Activated T-cell treated with anti-CD3 and anti-CD28 coated beads, Interleukin-2, amount 50 U/mL, for 1 hour (primary cell): Measurements from ENCODE around the gene STPG2.
"Not testable (repeated sequence)": the region's sequence is repeated elsewhere in the genome, so short reads cannot be mapped to it uniquely, and the experiment has no call there.

Experiments used
- DNase-seq: peaks from one replicate; pipeline ENCODE4 v3.0.0-alpha.2; 2020

Gene STPG2

DNA sequence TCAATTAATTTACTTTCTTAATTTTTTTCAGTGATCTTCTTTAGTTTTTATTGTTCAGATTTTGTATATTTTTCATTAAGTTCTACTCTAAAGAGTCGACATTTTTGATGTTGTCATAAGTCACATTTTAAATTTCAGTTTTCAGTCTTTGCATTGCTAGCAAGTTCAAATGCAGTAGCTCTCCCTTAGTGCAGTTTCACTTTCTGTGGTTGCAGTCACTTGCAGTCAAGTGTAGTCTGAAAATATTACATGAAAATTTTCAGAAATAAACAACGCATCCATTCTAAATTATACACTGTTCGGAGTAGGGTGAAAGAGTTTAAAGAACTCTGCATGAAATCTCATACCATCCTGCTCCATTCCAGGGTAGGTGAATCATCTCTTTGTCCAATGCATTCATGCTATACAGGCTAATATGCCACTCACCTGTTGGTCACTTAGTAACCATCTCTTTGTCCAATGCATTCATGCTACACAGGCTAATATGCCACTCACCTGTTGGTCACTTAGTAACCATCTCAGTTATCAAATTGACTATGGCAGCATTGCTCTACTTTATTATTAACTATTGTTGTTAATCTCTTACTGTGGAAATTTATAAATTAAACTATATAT is 356.9 kb downstream of the STPG2 start:
- no peak for DNase-seq

DNA sequence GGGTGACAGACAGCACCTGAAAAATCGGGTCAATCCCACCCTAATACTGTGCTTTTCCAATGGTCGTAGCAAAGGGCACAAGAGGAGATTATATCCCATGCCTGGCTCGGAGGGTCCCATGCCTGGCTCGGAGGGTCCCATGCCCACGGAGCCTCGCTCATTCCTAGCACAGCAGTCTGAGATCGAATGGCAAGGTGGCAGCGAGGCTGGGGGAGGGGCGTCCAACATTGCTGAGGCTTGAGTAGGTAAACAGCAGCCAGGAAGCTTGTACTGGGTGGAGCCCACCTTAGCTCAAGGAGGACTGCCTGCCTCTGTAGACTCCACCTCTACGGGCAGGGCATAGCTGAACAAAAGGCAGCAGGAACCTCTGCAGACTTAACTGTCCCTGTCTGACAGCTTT is 365.1 kb downstream of the STPG2 start:
- DNase-seq = no peak

DNA sequence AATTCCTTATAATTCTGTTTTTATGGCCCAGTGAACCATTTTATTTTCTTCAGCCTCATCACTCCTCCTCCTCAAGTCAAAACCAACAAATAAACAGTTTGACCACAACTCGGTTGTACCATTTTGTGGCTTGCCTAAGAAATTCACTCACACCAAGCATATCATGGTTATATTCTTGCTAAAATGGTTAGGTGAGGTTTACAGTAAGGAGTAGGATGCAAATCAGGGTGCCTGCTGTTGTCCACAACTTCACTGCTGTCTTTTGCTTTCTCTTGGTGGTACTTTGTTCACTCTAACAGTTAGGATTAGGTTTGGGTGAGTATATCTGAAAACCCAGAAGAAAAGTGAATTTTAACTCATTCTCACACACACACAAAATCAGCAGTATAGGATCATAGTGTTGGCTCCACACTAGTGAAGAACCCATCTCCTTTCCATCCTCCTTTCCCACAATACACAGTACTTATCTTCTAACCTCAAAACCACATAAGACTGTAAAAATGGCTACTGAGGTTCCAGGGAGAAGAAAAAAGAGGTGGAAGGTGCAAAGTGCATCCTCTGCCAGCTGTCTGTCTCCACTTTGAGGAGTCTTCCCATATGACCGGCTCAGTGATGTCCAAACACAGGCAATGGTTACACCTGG is 368.8 kb downstream of the STPG2 start:
- DNase-seq = no peak

DNA sequence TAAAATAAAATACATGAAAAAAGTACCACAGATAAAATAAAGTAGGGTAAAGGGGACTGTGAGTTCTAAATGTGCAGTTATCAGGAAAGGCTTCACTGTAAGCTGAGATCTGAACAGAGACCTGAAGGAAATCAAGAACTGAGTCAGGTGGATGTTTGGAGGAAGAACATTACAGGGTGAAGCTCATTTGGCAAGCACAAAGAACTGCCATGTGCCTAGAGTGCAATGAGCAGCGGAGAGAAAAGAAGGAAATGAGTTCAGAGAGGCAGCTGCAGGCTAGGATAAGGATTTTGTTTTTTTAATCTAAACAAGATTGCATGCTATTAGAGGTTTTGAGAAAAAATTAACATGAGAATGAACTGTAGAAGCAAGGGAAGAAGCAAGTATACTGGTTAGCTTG is 373.1 kb downstream of the STPG2 start:
- no peak for DNase-seq

DNA sequence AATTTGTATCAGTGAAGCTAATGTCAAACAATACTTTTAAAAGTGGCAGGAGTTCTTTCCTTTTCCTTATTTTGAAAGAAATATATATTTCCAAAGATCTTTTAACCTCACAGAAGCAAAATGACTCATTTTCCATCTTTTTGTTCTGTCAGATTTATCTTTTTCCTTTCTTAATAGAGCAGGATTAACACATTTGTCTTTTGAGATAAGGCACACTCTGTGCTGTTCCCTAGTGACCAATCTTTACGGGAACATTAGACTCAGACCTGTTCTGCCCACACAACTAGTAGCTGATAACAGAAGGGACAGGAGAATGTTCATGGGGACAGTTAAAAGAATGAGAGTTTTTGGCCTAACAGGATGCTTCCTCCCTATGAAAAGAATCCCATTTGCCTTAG is 381.2 kb downstream of the STPG2 start:
- no peak for DNase-seq

DNA sequence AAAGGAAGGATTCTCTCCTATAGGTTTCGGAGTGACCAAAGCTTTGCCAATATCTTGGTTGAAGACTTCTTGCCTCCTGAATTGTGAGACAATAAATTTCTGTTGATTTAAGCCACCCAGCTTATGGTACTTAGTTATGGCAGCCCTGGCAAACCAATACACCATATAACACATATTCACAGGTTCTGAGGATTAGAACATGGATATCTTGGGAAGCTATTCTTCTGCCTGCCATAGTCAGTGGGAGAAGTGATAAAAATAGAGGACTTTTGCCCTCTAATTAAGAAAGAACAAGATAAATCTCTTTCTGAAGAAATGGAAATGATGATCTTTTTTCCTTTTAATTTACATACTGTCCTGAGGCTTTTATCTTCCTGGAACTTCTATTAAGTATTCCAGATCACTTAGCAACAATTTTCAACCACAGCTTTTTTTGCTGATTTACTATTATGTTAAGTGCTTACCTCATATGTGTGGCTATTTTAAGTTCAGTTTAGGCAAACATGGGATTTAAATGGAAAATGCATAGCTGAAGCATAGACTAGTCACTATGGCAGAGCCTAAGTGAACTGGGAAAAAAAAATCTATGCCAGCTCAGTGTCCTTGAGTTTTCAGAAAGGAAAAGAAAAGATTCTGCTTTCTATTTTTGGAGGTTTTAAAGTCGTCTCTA is 381.7 kb downstream of the STPG2 start:
- DNase-seq = no peak

DNA sequence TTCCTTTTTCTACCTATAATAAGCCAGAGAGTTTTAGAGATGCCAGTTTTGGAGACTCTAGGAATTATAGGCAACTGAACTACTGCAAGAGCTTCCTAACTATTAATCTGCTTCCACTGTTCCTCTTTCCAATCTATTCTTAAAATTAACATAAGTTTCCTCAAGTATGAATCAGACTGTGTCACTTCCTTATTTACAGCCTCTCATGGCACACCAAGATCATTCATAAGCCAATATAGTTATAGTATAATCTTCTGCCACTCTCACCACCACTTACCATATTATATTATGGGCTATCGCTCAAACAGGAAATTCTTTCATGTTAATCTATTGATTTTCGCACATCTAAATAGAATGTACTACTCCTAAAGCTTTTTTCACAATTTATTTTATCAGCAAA is 383.5 kb downstream of the STPG2 start:
- no peak for DNase-seq

DNA sequence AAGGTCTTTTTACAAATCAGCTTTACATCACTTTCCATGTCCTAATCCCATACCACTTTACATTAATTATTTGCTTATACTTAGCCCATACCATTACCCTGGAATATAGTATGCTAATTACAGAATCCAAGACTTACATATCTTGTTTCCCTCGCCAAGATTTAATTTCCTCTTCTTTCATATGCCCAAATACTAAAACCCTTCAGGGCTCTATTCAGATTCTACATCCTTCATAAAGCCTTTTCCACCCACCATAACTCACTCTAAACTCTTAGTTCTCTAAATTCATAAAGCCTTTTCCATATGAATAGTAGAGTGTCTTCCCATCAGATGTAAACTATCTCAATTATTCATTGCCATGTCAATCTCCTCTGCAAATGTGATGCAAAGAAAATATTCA is 390.7 kb downstream of the STPG2 start:
- no peak for DNase-seq

DNA sequence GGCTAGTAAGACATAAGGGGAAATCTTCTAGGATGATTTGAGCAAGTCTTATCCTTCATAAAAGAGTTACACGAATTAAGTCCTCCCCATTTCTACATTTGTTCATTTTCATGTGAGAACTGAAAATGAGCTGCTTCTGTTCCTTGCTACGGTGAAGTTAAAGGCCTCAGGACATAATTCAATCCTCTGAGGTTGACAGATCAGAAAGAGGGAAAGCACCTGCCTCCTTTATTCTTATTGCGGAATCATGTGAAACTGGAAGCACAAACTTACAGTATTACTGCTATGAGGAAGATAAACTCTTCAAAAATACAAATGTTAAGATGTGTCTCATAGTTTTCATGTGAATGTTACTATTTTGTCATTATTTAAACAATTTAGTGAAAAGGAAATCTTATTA is 395.3 kb downstream of the STPG2 start:
- DNase-seq = no peak

DNA sequence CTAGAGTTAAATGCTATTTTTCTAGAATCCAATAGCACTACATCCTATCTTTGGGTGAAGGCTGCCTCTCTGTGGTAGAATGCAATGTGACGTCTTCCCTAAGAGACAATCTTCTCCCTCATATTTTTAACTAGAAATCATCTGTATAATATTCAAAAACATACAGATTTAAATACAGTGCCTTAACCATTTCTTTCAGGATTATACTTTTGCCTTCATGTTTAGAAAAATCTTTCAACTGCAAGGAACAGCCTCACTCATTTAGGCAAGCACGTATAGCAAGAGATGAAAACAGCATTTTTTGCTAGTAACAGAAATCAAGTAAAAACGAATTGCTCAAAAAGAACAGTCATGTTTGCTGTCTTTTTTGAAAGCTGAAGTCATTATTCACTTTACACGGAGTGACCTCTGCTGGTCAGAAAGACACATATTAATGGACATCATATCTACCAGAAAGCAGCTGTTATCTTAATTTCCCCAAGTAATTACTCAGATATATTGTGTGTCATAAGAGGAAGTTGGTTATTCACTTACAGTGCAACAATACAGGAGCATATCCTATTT is 422.3 kb downstream of the STPG2 start:
- no peak for DNase-seq

DNA sequence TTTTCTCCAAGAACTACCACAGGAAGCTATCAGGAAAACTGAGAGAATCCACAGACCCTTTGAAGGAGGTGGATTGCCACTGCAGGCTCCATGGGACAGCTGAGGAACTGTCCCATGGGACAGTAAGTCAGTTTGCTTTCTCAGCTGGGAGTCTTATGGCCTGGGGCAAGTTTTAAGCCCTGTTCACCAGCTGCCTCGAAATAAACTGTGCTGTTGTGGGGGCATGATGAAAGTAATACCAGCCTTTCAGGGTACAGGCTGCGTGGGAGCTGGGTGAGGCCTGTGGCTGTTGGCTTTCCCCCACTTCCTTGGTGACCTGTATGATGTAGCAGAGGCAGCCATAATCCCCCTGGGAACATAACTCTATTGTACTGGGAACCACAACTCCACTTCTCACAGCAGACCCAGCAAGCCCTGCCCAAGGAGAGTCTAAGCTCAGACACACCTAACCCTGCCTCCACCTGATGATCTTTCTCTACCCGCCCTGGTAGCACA is 452.1 kb downstream of the STPG2 start:
- DNase-seq = no peak

DNA sequence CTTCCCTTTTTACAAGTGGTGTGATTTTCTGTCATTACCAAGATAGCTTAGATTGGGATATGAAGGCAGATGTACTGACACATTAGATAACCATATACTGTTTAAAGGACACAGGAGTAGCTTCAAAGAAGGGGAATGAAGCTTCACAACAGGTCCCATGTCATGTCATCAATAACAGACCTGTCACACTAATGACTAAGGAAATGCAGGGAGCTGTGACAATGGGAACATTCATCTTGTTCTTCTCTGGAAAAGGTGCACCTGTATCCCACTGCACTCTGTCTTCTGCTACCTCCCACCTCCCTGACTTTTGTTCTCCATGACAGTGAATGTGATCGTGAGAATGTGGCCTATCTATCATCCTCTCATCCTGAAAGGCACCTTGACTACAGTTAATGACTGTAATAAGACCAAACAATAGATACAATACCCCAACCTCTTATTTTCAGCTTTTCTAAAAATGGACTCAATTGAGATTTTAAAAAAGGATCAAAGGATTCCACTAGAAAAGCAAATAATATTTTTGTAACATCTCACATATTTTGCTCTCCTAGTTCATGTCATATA is 472.5 kb downstream of the STPG2 start:
- DNase-seq = no peak

DNA sequence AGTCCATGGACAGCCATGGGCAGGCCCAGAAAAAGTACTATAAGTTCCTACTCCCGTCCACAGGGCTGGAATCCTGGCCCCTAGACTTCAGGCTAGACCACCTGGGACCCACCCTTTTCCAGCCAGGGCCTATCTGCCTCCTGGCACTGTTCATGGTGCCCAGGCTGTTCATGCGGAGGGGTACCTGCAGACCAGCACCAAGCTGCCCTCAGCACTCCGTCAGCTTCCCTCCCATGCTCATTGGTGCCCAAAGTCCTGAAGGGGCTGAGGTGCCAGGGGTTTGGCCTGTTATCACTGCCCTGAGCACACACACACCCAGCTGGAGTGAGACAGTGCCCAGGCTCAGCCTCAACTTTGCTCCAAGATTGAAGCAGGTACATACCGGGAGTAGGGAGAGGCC is 477.7 kb downstream of the STPG2 start:
- no peak for DNase-seq

DNA sequence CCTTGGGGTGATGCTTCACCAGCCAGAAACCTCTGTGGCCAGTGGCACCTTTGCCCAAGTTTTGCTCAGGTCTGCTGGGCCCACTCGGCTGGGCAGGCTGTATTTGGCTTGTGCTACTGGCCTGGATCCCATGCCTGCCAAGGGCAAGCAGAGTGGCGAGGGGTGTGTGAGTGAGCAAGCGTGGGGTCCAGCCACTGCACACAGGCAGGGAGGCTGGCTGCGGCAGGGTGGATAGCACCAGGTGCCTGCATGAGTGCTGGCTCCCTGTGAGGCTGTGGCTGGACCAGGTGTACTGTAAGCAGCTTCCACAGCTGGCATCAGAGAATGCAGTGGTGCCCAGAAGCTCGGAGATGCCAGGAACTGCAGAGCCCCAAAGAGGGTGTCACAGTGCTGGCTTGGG is 478.5 kb downstream of the STPG2 start:
- DNase-seq = no peak

DNA sequence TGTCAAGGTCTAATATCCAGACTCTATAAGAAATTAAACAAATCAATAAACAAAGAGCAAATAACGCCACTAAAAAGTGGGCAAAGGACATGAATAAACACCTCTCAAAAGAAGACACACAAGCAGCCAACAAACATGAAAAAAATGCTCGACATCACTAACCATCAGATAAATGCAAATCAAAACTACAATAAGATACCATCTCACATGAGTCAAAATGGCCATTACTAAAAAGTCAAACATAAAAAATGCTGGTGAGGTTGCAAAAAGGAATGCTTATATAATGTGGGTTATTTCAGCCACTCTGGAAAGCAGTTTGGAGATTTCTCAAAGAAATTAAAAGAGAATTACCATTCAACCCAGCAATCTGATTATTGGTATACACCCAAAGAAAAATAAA is 481.1 kb downstream of the STPG2 start:
- no peak for DNase-seq

DNA sequence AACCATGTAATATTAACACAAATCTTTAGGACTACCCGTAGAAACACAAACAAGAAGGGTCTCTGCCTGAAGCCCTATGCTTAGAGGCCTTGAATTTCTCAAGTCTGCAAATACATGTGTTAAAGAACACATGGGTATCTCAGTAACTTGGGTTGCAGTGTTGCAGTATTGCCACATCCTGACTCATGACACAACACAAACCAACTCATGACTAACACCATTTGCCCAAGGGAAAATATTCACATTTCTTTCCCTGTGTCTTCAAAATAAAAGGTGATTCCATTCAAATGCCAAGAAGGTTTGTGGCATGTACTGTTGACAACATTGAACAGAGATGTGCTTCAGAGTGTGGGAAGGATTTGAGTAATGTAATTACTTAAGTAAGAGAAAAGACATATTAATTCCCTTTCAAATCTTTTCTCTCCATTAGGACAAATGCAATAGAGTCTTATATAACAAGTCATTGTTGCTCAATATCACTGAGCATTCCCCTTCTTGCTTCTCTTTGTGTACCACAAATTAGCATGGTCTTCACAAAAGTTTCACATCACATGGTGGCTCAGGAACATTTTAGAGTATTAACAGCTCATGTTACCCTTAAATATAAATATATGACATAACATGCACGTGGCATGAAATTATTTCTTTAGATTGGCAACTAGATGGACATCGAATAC is 487.1 kb downstream of the STPG2 start:
- no peak for DNase-seq

DNA sequence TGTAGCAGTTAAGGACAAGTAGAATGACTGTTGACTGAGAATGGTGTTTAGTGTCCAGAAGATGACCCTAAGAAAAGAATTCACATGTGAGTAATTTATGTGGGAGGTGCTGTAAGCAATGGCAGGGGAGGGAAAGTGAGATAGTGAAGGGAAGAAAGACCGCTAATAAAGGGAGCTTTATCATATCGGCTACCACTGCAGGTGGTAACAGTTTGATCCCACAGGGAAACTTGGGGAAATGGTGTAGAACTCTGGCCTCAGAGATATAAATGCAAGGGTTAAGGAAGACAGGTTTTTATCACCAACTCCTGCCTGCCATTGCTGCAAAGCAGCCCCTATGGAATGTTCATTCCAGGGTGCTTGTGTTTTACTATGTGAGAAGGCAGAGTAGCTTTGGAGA is 489.6 kb downstream of the STPG2 start:
- no peak for DNase-seq

DNA sequence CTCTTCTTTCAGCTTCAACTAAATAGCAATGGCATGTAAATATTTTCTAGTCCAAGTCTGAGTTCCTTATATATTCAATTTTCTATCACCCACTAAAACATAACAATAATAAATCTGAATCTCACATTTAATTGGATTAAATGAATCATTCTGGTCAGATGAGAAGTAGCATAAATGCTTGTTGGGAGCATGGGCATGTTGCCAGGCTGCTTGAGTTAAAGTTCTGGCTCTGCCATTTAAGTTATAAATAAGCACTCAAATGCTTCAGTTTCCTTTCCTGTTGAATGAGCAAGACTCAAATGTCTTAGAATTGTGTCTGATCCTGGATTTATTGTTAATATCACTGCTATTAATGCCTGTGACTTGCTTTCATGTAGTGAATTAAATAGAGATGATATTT is 496.3 kb downstream of the STPG2 start:
- no peak for DNase-seq

DNA sequence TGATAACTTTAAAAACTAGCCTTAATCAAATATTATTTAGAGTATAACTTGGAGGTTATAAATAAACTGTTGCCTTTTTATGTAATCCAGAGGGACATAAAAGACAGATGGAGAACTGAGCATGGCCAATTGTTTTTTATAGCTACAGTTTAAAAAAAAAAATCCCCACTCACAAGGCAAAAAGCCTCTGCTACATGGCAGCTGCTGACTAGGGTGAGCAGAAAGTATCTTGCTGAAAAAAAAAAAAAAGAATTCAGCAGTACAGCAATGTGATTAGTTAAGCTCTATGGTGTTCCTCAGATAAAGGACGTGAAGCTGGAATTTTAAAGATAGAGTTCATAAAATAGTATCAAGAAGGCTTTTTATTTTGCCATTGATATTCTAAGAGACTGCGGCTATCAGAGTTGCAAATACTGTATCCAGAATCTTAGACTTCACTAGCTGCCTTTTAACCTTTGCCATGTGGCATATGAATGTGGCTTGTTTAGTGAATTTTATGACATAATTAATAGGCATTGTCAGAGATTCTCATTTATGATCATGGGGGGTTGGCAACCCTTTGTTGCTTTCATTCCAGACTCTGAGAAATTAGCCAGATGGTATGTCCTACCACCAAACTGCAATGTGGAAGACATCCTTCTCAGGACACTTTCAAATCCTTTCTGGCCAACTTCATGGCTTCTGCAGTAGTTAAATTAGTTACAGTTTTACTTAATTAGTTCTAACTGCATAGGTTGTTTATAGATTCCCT is 498.0 kb downstream of the STPG2 start:
- no peak for DNase-seq

DNA sequence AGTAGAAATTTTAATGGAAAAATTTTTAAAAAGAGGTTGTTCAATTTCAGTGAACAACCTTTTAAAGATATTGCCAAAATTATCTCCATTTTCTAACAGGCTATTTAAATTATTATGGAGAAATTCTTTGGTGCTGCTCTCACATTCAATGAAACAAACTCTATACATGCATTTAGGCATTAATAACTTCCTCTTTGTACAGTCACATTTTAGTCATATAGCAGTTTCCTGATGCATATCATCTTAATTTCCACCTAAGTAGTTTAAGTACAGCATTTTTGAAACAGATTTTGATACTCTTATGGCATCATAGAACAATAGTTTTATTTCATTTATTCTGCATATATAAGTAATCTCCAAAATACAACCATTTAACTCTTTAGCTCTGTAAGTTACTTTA is 500.1 kb downstream of the STPG2 start:
- DNase-seq = no peak

DNA sequence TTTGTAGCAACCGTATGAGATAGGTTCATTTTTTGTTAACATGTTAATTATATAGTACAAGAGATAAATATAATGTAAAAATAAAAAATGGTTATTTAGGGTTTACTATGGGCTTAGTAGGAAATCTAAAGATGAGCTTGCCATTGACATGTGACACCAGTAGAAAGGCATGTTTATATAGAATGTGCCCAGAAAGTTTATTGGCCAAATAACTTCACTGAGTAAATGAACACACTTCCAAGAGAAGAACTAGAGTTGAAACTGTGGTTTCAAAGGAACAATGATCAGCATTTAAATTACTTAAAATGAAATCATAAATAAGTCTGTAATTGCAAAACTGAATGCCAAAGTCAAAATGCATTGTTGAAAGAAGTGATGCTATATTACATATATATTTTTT is 503.3 kb downstream of the STPG2 start:
- no peak for DNase-seq

DNA sequence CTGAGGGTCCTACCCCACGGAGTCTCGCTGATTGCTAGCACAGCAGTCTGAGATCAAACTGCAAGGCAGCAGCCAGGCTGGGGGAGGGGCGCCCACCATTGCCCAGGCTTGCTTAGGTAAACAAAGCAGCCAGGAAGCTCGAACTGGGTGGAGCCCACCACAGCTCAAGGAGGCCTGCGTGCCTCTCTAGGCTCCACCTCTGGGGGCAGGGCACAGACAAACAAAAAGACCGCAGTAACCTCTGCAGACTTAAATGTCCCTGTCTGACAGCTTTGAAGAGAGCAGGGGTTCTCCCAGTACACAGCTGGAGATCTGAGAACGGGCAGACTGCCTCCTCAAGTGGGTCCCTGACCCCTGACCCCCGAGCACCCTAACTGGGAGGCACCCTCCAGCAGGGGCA is 509.4 kb downstream of the STPG2 start:
- DNase-seq = not testable (repeated sequence)

DNA sequence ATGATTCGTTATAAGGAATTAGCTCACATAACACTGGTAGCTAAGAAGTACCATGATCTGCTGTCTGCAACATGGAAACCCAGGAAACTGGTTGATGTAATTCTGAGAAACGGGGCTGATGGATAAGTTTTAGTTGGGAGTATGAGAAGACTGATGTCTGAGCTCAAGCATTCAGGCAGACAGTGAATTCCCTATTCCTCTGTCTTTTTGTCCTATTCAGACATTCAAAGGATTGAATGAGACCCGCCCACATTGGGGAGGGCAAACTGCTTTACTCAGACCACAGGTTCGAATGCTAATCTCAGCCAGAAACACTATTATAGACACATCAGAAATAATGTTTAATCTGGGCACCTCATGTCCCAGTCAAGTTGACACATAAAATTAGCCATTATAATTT is 515.5 kb downstream of the STPG2 start:
- DNase-seq = no peak
